HCT116 (cell line): Measurements from ENCODE around the gene NIM1K. TPM values are rescaled to one million over a fixed set of nuclear protein-coding genes. Genes with fewer than 3 reads are reported as not detected.

ENCODE experiments used
- ATAC-seq: fragments of 200-7000 bp; cut with Tn5 transposase; 2 replicates; pipeline ENCODE4 v1.9.1; 2020; ENCODE audit warnings: mild to moderate bottlenecking, moderate library complexity
- BruUV-seq: library from RNA; stranded (reverse); fragments of 400-500 nt; replicated peaks from 2 replicates; lab custom pipeline; 2021; lab: Mats Ljungman, UMichigan
- CTCF ChIA-PET: fragments of 300-600 bp; sonication (Branson Sonifier 250); formaldehyde crosslinking; loops from one replicate; lab custom pipeline; 2021; ENCODE audit warnings: antibody characterized with exemption; lab: Charles Lee
- POLR2A ChIA-PET: fragments of 300-600, 350-600 bp; sonication (Branson Sonifier 250); formaldehyde crosslinking; loops from one replicate; lab custom pipeline; 2021; ENCODE audit warnings: antibody characterized with exemption; lab: Charles Lee
- RAD21 ChIA-PET, 2 experiments: fragments of 300-600 bp; sonication (Branson Sonifier 250); formaldehyde crosslinking; loops; one replicate each; lab custom pipeline; 2023; ENCODE audit warnings: low total read pairs in 2 of 2; ENCODE audit not compliant: uncharacterized antibody in 2 of 2, unreplicated experiment in 2 of 2, low non-redundant PET in 1 of 2; lab: Charles Lee
- DNase-seq: peaks from one replicate; pipeline ENCODE4 v3.0.0-alpha.2; 2010; ENCODE audit warnings: low read depth, low spot score
- H2AFZ ChIP-seq: fragments of 200-600 bp; shearing (Covaris generic), sonication (generic); 2 replicates; pipeline ENCODE4 v1.6.1; 2017; ENCODE audit warnings: low read depth, mixed run types, mixed read lengths, antibody characterized with exemption, low read length; ENCODE audit not compliant: poor library complexity, severe bottlenecking
- H3K27ac ChIP-seq: 2 replicates; pipeline ENCODE4 v1.5.1; 2012; ENCODE audit warnings: low read depth, low read length
- H3K27me3 ChIP-seq: fragments of 200-600 bp; sonication (generic); 2 replicates; pipeline ENCODE4 v1.6.1; 2016; ENCODE audit warnings: mixed run types, low read length, mixed read lengths; ENCODE audit not compliant: insufficient read depth
- H3K36me3 ChIP-seq, 2 experiments: fragments of 200-500 bp in 1 of 2; fragments of 200-600 bp in 1 of 2; sonication (Bioruptor generic) in 1 of 2; sonication (generic) in 1 of 2; 2 replicates each; pipeline versions ENCODE4 v1.5.1 to v1.6.1; 2014 to 2016; ENCODE audit warnings: low read length in 2 of 2, inconsistent platforms in 1 of 2, mixed read lengths in 1 of 2, mixed run types in 1 of 2; ENCODE audit not compliant: insufficient read depth in 2 of 2, control insufficient read depth in 1 of 2
- H3K4me1 ChIP-seq, 2 experiments: fragments of 200-600 bp in 1 of 2; sonication (generic) in 1 of 2; 2 replicates each; pipeline versions ENCODE4 v1.5.1 to v1.6.1; 2012 to 2017; ENCODE audit warnings: low read length in 2 of 2, inconsistent platforms in 1 of 2, mild to moderate bottlenecking in 1 of 2, mixed read lengths in 1 of 2, mixed run types in 1 of 2, moderate library complexity in 1 of 2; ENCODE audit not compliant: insufficient read depth in 2 of 2, control insufficient read depth in 1 of 2
- H3K4me2 ChIP-seq: fragments of 200-600 bp; sonication (generic); 2 replicates; pipeline ENCODE4 v1.6.1; 2017; ENCODE audit warnings: mixed run types, low read length, mixed read lengths
- H3K4me3 ChIP-seq, 2 experiments: fragments of 200-600 bp in 1 of 2; sonication (generic) in 1 of 2; replicated peaks in 1 of 2; 2 replicates each; pipeline ENCODE4 v1.5.1; 2011 to 2016; ENCODE audit warnings: low read length in 2 of 2, control low read depth in 1 of 2, low read depth in 1 of 2, mild to moderate bottlenecking in 1 of 2, mixed read lengths in 1 of 2, mixed run types in 1 of 2
- H3K79me2 ChIP-seq: fragments of 200-600 bp; sonication (generic); 2 replicates; pipeline ENCODE4 v1.6.1; 2017; ENCODE audit warnings: mild to moderate bottlenecking, mixed run types, low read length, moderate library complexity, mixed read lengths; ENCODE audit not compliant: insufficient read depth
- H3K9ac ChIP-seq: fragments of 200-600 bp; sonication (generic); 2 replicates; pipeline ENCODE4 v1.6.1; 2016; ENCODE audit warnings: low read length, mixed read lengths
- H3K9me2 ChIP-seq: fragments of 200-600 bp; sonication (generic), shearing (Covaris generic); 2 replicates; pipeline ENCODE4 v1.6.1; 2017; ENCODE audit warnings: mixed run types, mild to moderate bottlenecking, moderate library complexity; ENCODE audit not compliant: insufficient read depth
- H3K9me3 ChIP-seq, 2 experiments: fragments of 200-500 bp in 1 of 2; fragments of 200-600 bp in 1 of 2; sonication (Bioruptor generic) in 1 of 2; sonication (generic) in 1 of 2; 2 replicates each; pipeline ENCODE4 v1.6.1; 2014 to 2017; ENCODE audit warnings: low read length in 2 of 2, mixed read lengths in 2 of 2, inconsistent platforms in 1 of 2, low read depth in 1 of 2, mild to moderate bottlenecking in 1 of 2, mixed run types in 1 of 2, moderate library complexity in 1 of 2; ENCODE audit not compliant: control insufficient read depth in 1 of 2, insufficient read depth in 1 of 2
- H4K20me1 ChIP-seq: fragments of 200-600 bp; sonication (generic), shearing (Covaris generic); 2 replicates; pipeline ENCODE4 v1.6.1; 2017; ENCODE audit warnings: mixed run types, mild to moderate bottlenecking, moderate library complexity; ENCODE audit not compliant: insufficient read depth
- CEBPB ChIP-seq: IDR thresholded peaks from 2 replicates; pipeline ENCODE4 v1.6.1; 2012; ENCODE audit warnings: low read depth
- EGR1 ChIP-seq: IDR thresholded peaks from 2 replicates; pipeline ENCODE4 v1.6.1; 2012; ENCODE audit warnings: low read depth
- EZH2phosphoT487 ChIP-seq: fragments of 200-600 bp; IDR thresholded peaks from 2 replicates; pipeline ENCODE4 v1.6.1; 2018; ENCODE audit warnings: antibody characterized with exemption, borderline replicate concordance
- FOSL1 ChIP-seq: IDR thresholded peaks from 2 replicates; pipeline ENCODE4 v1.6.1; 2012; ENCODE audit warnings: low read depth
- JUND ChIP-seq: IDR thresholded peaks from 2 replicates; pipeline ENCODE4 v1.6.1; 2012
- POLR2A ChIP-seq: IDR thresholded peaks from 2 replicates; pipeline ENCODE4 v1.7.0; 2011; ENCODE audit warnings: borderline replicate concordance; ENCODE audit not compliant: insufficient read depth, insufficient read length; ENCODE audit errors: extremely low read depth
- POLR2AphosphoS5 ChIP-seq: IDR thresholded peaks from 2 replicates; pipeline ENCODE4 v1.6.1; 2011; ENCODE audit warnings: mild to moderate bottlenecking, low read depth, low read length, moderate library complexity
- SRF ChIP-seq: IDR thresholded peaks from 2 replicates; pipeline ENCODE4 v1.6.1; 2012; ENCODE audit warnings: low read depth
- ZNF274 ChIP-seq: fragments of 200-500 bp; sonication (Bioruptor generic); IDR thresholded peaks from 2 replicates; pipeline ENCODE4 v1.6.1; 2014; ENCODE audit warnings: mild to moderate bottlenecking, low read depth, low read length, inconsistent platforms
- intact Hi-C: fragments of 100-400 bp; cut with micrococcal nuclease; formaldehyde crosslinking; loops from 2 replicates; pipeline ENCODE4 v1.10.0; 2022
- total RNA-seq: library from RNA; stranded (reverse); gene quantifications from one replicate; pipeline ENCODE4 v1.2.1, GENCODE V29; 2021; ENCODE audit not compliant: unreplicated experiment
- TF ChIP-seq, protein P1 (sequence below): IDR thresholded peaks from 2 replicates; pipeline ENCODE4 v1.6.1; 2012
- TF ChIP-seq, protein P2 (sequence below), 3 experiments: fragments of 200-600 bp in 1 of 3; sonication (generic) in 1 of 3; IDR thresholded peaks in 2 of 3; conservative IDR thresholded peaks in 1 of 3; 2 replicates each; pipeline ENCODE4 v1.5.1; 2012 to 2017; ENCODE audit warnings: low read depth in 2 of 3, low read length in 2 of 3, antibody characterized with exemption in 1 of 3, borderline replicate concordance in 1 of 3, control low read depth in 1 of 3, mild to moderate bottlenecking in 1 of 3, mixed read lengths in 1 of 3, mixed run types in 1 of 3, moderate library complexity in 1 of 3; ENCODE audit not compliant: insufficient read depth in 1 of 3

Gene NIM1K
- total RNA-seq, 1 experiment from 2014 or later = 0.44 TPM

DNA sequence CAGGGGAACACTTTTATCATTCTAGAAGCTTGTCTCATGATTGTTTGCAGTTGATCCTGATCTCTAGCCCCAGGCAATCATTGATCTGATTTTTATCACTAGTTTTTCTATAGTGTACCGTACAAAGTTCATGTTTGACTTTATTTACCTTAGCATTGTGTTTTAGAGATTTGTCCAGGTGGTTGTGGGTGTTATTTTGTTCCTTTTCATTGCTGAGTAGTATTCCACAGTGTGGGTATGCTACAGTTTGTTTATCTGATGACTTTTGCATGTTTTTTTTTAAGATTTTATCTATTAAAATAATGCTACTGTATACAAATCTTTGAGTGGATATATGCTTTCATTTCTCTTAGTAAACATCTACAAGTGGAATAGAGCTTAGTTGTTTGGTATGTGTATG lies 45.1 kb upstream of the NIM1K start:
- BruUV-seq = no TSS peak
- CTCF ChIA-PET = no interaction called here
- no peaks in the 10 kb centered on the region for H3K4me1 ChIP-seq
- H3K27me3 ChIP-seq = no peaks in the 10 kb centered on the region
- TF ChIP-seq EZH2phosphoT487 (no peak), FOSL1 (no peak), POLR2AphosphoS5 (no peak), ZNF274 (no peak), JUND (no peak), EGR1 (no peak), POLR2A (no peak), CEBPB (no peak)
- TF ChIP-seq, protein P1, sequence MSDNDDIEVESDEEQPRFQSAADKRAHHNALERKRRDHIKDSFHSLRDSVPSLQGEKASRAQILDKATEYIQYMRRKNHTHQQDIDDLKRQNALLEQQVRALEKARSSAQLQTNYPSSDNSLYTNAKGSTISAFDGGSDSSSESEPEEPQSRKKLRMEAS = no peak
- TF ChIP-seq, all 23 proteins: peak for 0
- H3K27ac ChIP-seq = no peak overlapping the region
- H3K4me2 ChIP-seq = no peak overlapping the region
- no peak for ATAC-seq
- no peak overlapping the region for H3K4me3 ChIP-seq
- H3K36me3 ChIP-seq = peaks cover 6 to 15% of the 10 kb centered on the region in 2 experiments; a peak in 2 of 4 replicates
- H3K79me2 ChIP-seq = peaks cover 74% of the 10 kb centered on the region
- no peak overlapping the region for H3K9ac ChIP-seq
- DNase-seq = no peak
- no peaks in the 10 kb centered on the region for H3K9me3 ChIP-seq
- H3K9me2 ChIP-seq = no peaks in the 10 kb centered on the region
- RAD21 ChIA-PET = no interaction called here
- H4K20me1 ChIP-seq = no peaks in the 10 kb centered on the region
- intact Hi-C loops = no loop called here
- POLR2A ChIA-PET = no interaction called here
- no peak overlapping the region for H2AFZ ChIP-seq

DNA sequence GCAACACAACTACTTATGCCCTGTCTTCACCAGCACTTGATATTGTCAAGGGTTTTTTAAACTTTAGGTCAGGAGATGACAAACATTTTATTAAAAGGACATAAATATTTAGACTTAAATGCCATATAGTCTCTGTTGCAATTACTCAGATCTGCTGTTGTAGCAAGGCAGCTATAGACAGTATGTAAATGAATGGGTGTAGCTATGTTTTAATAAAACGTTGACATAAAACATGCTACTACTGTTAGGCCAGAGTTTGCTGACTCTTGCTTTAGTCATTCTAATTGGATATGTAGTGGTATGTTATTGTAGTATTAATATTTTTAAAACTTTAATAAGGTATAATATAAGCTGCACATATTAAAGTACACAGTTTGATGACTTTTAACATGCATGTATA lies 43.6 kb upstream of the NIM1K start:
- H3K9ac ChIP-seq = no peak overlapping the region
- intact Hi-C loops = no loop called here
- CTCF ChIA-PET = no interaction called here
- no peak overlapping the region for H3K27ac ChIP-seq
- no peaks in the 10 kb centered on the region for H3K4me1 ChIP-seq
- H2AFZ ChIP-seq = no peak overlapping the region
- no peaks in the 10 kb centered on the region for H3K27me3 ChIP-seq
- TF ChIP-seq, protein P2, sequence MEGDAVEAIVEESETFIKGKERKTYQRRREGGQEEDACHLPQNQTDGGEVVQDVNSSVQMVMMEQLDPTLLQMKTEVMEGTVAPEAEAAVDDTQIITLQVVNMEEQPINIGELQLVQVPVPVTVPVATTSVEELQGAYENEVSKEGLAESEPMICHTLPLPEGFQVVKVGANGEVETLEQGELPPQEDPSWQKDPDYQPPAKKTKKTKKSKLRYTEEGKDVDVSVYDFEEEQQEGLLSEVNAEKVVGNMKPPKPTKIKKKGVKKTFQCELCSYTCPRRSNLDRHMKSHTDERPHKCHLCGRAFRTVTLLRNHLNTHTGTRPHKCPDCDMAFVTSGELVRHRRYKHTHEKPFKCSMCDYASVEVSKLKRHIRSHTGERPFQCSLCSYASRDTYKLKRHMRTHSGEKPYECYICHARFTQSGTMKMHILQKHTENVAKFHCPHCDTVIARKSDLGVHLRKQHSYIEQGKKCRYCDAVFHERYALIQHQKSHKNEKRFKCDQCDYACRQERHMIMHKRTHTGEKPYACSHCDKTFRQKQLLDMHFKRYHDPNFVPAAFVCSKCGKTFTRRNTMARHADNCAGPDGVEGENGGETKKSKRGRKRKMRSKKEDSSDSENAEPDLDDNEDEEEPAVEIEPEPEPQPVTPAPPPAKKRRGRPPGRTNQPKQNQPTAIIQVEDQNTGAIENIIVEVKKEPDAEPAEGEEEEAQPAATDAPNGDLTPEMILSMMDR (IDR thresholded peaks at IDR 0.05 in 2 of 3, conservative IDR thresholded peaks at IDR 0.05 in 1 of 3; ENCODE audit: borderline replicate concordance in 1 of 3, insufficient read depth in 1 of 3, low read depth in 2 of 3, low read length in 2 of 3) = no peak
- TF ChIP-seq SRF = no peak
- ATAC-seq (no peak), DNase-seq (no peak)
- H3K9me2 ChIP-seq = no peaks in the 10 kb centered on the region
- H3K9me3 ChIP-seq = no peaks in the 10 kb centered on the region
- RAD21 ChIA-PET = no interaction called here
- H3K4me2 ChIP-seq = no peak overlapping the region
- H3K79me2 ChIP-seq = peaks cover 84% of the 10 kb centered on the region
- H3K4me3 ChIP-seq = no peak overlapping the region
- H3K36me3 ChIP-seq = peaks cover 6 to 19% of the 10 kb centered on the region in 2 experiments; a peak in 2 of 4 replicates
- POLR2A ChIA-PET = no interaction called here
- no TSS peak for BruUV-seq
- no peaks in the 10 kb centered on the region for H4K20me1 ChIP-seq
